Natural killer cell (primary cell): Measurements from ENCODE around the gene GAPT. TPM values are rescaled to one million over a fixed set of nuclear protein-coding genes. Genes with fewer than 3 reads are reported as not detected.

ENCODE experiments used
- ATAC-seq, 3 donors: fragments of 150-1000 bp in 2 of 3; fragments of 200-7000 bp in 1 of 3; cut with Tn5 transposase; 1 replicate in 1 of 3; 2 replicates in 2 of 3; pipeline ENCODE4 v1.10.0; 2021; ENCODE audit warnings: mild to moderate bottlenecking in 2 of 3, moderate library complexity in 2 of 3
- DNase-seq, 2 donors: peaks; one replicate each; pipeline versions ENCODE4 v3.0.0 to v3.0.0-alpha.2; 2013 to 2021; ENCODE audit warnings: mixed read lengths in 1 of 2
- H3K27ac ChIP-seq: one replicate; pipeline ENCODE4 v1.5.1; 2013; ENCODE audit warnings: mild to moderate bottlenecking, low read length
- H3K27me3 ChIP-seq: one replicate; pipeline ENCODE4 v1.6.1; 2013; ENCODE audit warnings: low read length; ENCODE audit not compliant: control insufficient read depth, insufficient read depth
- H3K36me3 ChIP-seq: one replicate; pipeline ENCODE4 v1.6.1; 2013; ENCODE audit warnings: low read length; ENCODE audit not compliant: control insufficient read depth, insufficient read depth
- H3K4me1 ChIP-seq: one replicate; pipeline ENCODE4 v1.6.1; 2013; ENCODE audit warnings: low read length; ENCODE audit not compliant: control insufficient read depth, insufficient read depth
- H3K4me3 ChIP-seq: one replicate; pipeline ENCODE4 v1.5.1; 2013; ENCODE audit warnings: low read length
- H3K9me3 ChIP-seq: one replicate; pipeline ENCODE4 v1.6.1; 2013; ENCODE audit warnings: low read length; ENCODE audit not compliant: control insufficient read depth, insufficient read depth
- H3K27ac Mint-ChIP-seq, 2 donors: one replicate each; pipeline ENCODE4 v1.8.0; 2022; ENCODE audit warnings: mild to moderate bottlenecking in 2 of 2, mixed read lengths in 2 of 2, moderate library complexity in 1 of 2
- H3K27me3 Mint-ChIP-seq, 2 donors: one replicate each; pipeline ENCODE4 v1.8.0; 2022; ENCODE audit warnings: low read depth in 2 of 2, mixed read lengths in 2 of 2
- H3K36me3 Mint-ChIP-seq: one replicate; pipeline ENCODE4 v1.8.0; 2022; ENCODE audit warnings: mixed read lengths
- H3K4me1 Mint-ChIP-seq, 2 donors: one replicate each; pipeline ENCODE4 v1.8.0; 2022; ENCODE audit warnings: mixed read lengths in 2 of 2
- H3K4me3 Mint-ChIP-seq: one replicate; pipeline ENCODE4 v1.8.0; 2022; ENCODE audit warnings: mild to moderate bottlenecking, moderate library complexity, mixed read lengths
- H3K9me3 Mint-ChIP-seq, 2 donors: one replicate each; pipeline ENCODE4 v1.8.0; 2022; ENCODE audit warnings: mixed read lengths in 2 of 2
- CTCF ChIP-seq: fragments of 200-600 bp; IDR thresholded peaks from one replicate; pipeline ENCODE4 v1.8.0; 2022; ENCODE audit warnings: antibody characterized with exemption
- WGBS: methylation state at CpG from one replicate; pipeline ENCODE4 v1.1.7; 2013; ENCODE audit warnings: missing lambda C conversion rate; ENCODE audit not compliant: insufficient coverage; 5-methylcytosine and 5-hydroxymethylcytosine counted together
- intact Hi-C: fragments of 100-400 bp; cut with micrococcal nuclease; formaldehyde crosslinking; loops from one replicate; pipeline ENCODE4 v1.14.2; 2022
- total RNA-seq, 4 donors: library from RNA; stranded (reverse); fragments of 120-200 nt in 1 of 4; gene quantifications; one replicate each; pipeline versions ENCODE4 v1.2.3 to v1.2.4, GENCODE V29; 2013 to 2022

The GAPT gene
- total RNA-seq, 3 donors from 2014 or later (not counting 1 experiment from before 2014, with no cell fraction given): 1.7 to 6.1 (median 1.8) TPM

GRCh38 chr5:58452566-58453258 lies 38.5 kb upstream of the GAPT start:
- Mint-ChIP-seq H3K4me1 (no peaks in the 10 kb centered on the region), H3K36me3 (peaks cover 9% of the 10 kb centered on the region), H3K9me3 (no peaks in the 10 kb centered on the region), H3K27ac (no peak overlapping the region), H3K4me3 (no peak overlapping the region), H3K27me3 (peaks cover 12 to 16% of the 10 kb centered on the region in 2 donors)
- Histone ChIP-seq H3K36me3 (no peaks in the 10 kb centered on the region), H3K9me3 (no peaks in the 10 kb centered on the region), H3K27ac (no peak overlapping the region), H3K4me3 (no peak overlapping the region), H3K27me3 (peaks cover 2% of the 10 kb centered on the region), H3K4me1 (no peaks in the 10 kb centered on the region)
- ATAC-seq (no peak), DNase-seq (no peak)
- 79% methylated on average over 3 of the region's 3 CpGs for WGBS
- TF ChIP-seq CTCF: no peak
- intact Hi-C loops: no loop called here

- no peak for TF ChIP-seq CTCF
These were observed 37.9 kb upstream of the GAPT start for GRCh38 chr5:58453306-58453705.

GRCh38 chr5:58454025-58454424 lies 37.2 kb upstream of the GAPT start:
- Mint-ChIP-seq H3K4me1 (peaks cover 5% of the 10 kb centered on the region in 2 donors), H3K9me3 (no peaks in the 10 kb centered on the region), H3K27me3 (peaks cover 16 to 29% of the 10 kb centered on the region in 2 donors), H3K27ac (no peak overlapping the region), H3K36me3 (peaks cover 9% of the 10 kb centered on the region), H3K4me3 (no peak overlapping the region)
- no peak overlapping the region for H3K4me3 ChIP-seq
- H3K27ac ChIP-seq: no peak overlapping the region
- intact Hi-C loops: no loop called here
- TF ChIP-seq CTCF: no peak
- H3K9me3 ChIP-seq: no peaks in the 10 kb centered on the region
- DNase-seq: no peak
- no peaks in the 10 kb centered on the region for H3K36me3 ChIP-seq
- 100% methylated on average over 1 of the region's 1 CpG for WGBS
- peaks cover 2% of the 10 kb centered on the region for H3K4me1 ChIP-seq
- ATAC-seq: no peak
- H3K27me3 ChIP-seq: peaks cover 10% of the 10 kb centered on the region

More at GRCh38 chr5:58453306-58453705, 37.9 kb upstream of the GAPT start:
- no peak overlapping the region for H3K4me3 Mint-ChIP-seq
- Histone ChIP-seq H3K36me3 (no peaks in the 10 kb centered on the region), H3K4me1 (no peaks in the 10 kb centered on the region), H3K9me3 (no peaks in the 10 kb centered on the region), H3K27ac (no peak overlapping the region), H3K27me3 (peaks cover 3% of the 10 kb centered on the region), H3K4me3 (no peak overlapping the region)
- H3K9me3 Mint-ChIP-seq: no peaks in the 10 kb centered on the region
- H3K36me3 Mint-ChIP-seq: peaks cover 9% of the 10 kb centered on the region
- H3K27ac Mint-ChIP-seq: no peak overlapping the region
- intact Hi-C loops: no loop called here
- DNase-seq (no peak), ATAC-seq (no peak)
- H3K27me3 Mint-ChIP-seq: peaks cover 12 to 21% of the 10 kb centered on the region in 2 donors
- no peaks in the 10 kb centered on the region for H3K4me1 Mint-ChIP-seq

GRCh38 chr5:58455066-58455465 lies 36.2 kb upstream of the GAPT start:
- WGBS: 84% methylated on average over 5 of the region's 5 CpGs
- Histone ChIP-seq H3K4me1 (peaks cover 12% of the 10 kb centered on the region), H3K4me3 (no peak overlapping the region), H3K36me3 (no peaks in the 10 kb centered on the region), H3K9me3 (no peaks in the 10 kb centered on the region), H3K27ac (no peak overlapping the region), H3K27me3 (peaks cover 13% of the 10 kb centered on the region)
- Mint-ChIP-seq H3K4me1 (peaks cover 8 to 9% of the 10 kb centered on the region in 2 donors), H3K4me3 (no peak overlapping the region), H3K36me3 (peaks cover 9% of the 10 kb centered on the region), H3K9me3 (no peaks in the 10 kb centered on the region), H3K27ac (no peak overlapping the region), H3K27me3 (peaks cover 16 to 30% of the 10 kb centered on the region in 2 donors)
- ATAC-seq (no peak), DNase-seq (no peak)
- TF ChIP-seq CTCF: no peak
- intact Hi-C loops: no loop called here
